K562 (cell line): Measurements from ENCODE around the gene HORMAD1. TPM values are rescaled to one million over a fixed set of nuclear protein-coding genes. Genes with fewer than 3 reads are reported as not detected.

Experiments
- ATAC-seq: fragments of 200-7000 bp; cut with Tn5 transposase; 3 replicates; pipeline ENCODE4 v1.9.1; 2020; ENCODE audit warnings: moderate library complexity
- BruUV-seq: library from RNA; stranded (reverse); fragments of 400-500 nt; replicated peaks from 2 replicates; lab custom pipeline; 2021; lab: Mats Ljungman, UMichigan
- CTCF ChIA-PET: fragments of 300-600 bp; formaldehyde crosslinking; extraction: SDS; loops from one replicate; lab custom pipeline; 2021; ENCODE audit warnings: low intra/inter-chr PET ratio; lab: Yijun Ruan, JAX
- POLR2A ChIA-PET: fragments of 300-600, 350-650 bp; sonication (Branson Sonifier 250); formaldehyde crosslinking; extraction: SDS; loops from one replicate; lab custom pipeline; 2021; ENCODE audit warnings: antibody characterized with exemption, inconsistent platforms; lab: Yijun Ruan, JAX
- DNase-seq, 4 experiments: peaks; one replicate each; pipeline versions ENCODE4 v3.0.0 to v3.0.0-alpha.2; 2011 to 2018; ENCODE audit warnings: low spot score in 3 of 4, mixed read lengths in 3 of 4; ENCODE audit errors: extremely low read depth in 1 of 4
- FAIRE-seq: peaks from 2 replicates; lab custom pipeline; 2011; peaks lifted over from hg19 to GRCh38; lab: Jason Lieb, UNC
- H2AFZ ChIP-seq: 2 replicates; pipeline ENCODE4 v1.6.0; 2011; ENCODE audit warnings: low read depth, low read length, control low read depth, inconsistent platforms
- H3K27ac ChIP-seq: fragments of 200-600 bp; 3 replicates; pipeline ENCODE4 v1.8.0; 2011; ENCODE audit warnings: low read depth, mild to moderate bottlenecking, control low read depth, inconsistent platforms, low read length, moderate library complexity, mixed read lengths; ENCODE audit errors: extremely low read depth
- H3K27me3 ChIP-seq, 2 experiments: fragments of 300-600 bp in 1 of 2; 2 replicates in 1 of 2; 3 replicates in 1 of 2; pipeline versions ENCODE4 v1.6.0 to v1.8.0; 2011; ENCODE audit warnings: inconsistent platforms in 2 of 2, low read length in 2 of 2, mild to moderate bottlenecking in 1 of 2, mixed read lengths in 1 of 2, moderate library complexity in 1 of 2; ENCODE audit not compliant: control insufficient read depth in 2 of 2, insufficient read depth in 2 of 2
- H3K36me3 ChIP-seq: fragments of 300-600 bp; 3 replicates; pipeline ENCODE4 v1.8.0; 2011; ENCODE audit warnings: mild to moderate bottlenecking, low read length, inconsistent platforms; ENCODE audit not compliant: control insufficient read depth, insufficient read depth
- H3K4me1 ChIP-seq, 2 experiments: fragments of 200-600 bp in 1 of 2; replicated peaks in 1 of 2; 2 replicates in 1 of 2; 3 replicates in 1 of 2; pipeline versions ENCODE4 v1.5.1 to v1.8.0; 2011; ENCODE audit warnings: inconsistent platforms in 2 of 2, low read length in 2 of 2, mild to moderate bottlenecking in 1 of 2, mixed read lengths in 1 of 2, moderate library complexity in 1 of 2; ENCODE audit not compliant: control insufficient read depth in 2 of 2, insufficient read depth in 2 of 2
- H3K4me2 ChIP-seq: 2 replicates; pipeline ENCODE4 v1.6.1; 2011; ENCODE audit warnings: low read length, control low read depth, inconsistent platforms, mixed read lengths; ENCODE audit not compliant: insufficient read depth
- H3K4me3 ChIP-seq: fragments of 200-600 bp; sonication (generic), shearing (Covaris generic); 2 replicates; pipeline ENCODE4 v1.5.1; 2016; ENCODE audit warnings: control low read depth, inconsistent platforms
- H3K79me2 ChIP-seq: fragments of 200-600 bp; 3 replicates; pipeline ENCODE4 v1.8.0; 2011; ENCODE audit warnings: low read length, inconsistent platforms; ENCODE audit not compliant: control insufficient read depth, insufficient read depth
- H3K9ac ChIP-seq, 2 experiments: 2 replicates each; pipeline versions ENCODE4 v1.6.0 to v1.6.1; 2011; ENCODE audit warnings: low read depth in 2 of 2, low read length in 2 of 2, control low read depth in 1 of 2, inconsistent platforms in 1 of 2, mild to moderate bottlenecking in 1 of 2, mixed read lengths in 1 of 2; ENCODE audit not compliant: insufficient read depth in 1 of 2
- H3K9me1 ChIP-seq: one replicate; pipeline ENCODE4 v1.6.0; 2011; ENCODE audit warnings: inconsistent platforms, mild to moderate bottlenecking, low read length, moderate library complexity; ENCODE audit not compliant: control insufficient read depth, insufficient read depth
- H3K9me3 ChIP-seq: replicated peaks from 2 replicates; pipeline ENCODE4 v1.5.1; 2011; ENCODE audit warnings: low read depth, low read length, inconsistent platforms; ENCODE audit not compliant: control insufficient read depth, insufficient read depth
- H4K20me1 ChIP-seq: replicated peaks from 2 replicates; pipeline ENCODE4 v1.6.1; 2011; ENCODE audit warnings: low read length, inconsistent platforms, mixed read lengths; ENCODE audit not compliant: control insufficient read depth, insufficient read depth
- DIDO1 ChIP-seq: fragments of 450-650 bp; IDR thresholded peaks from 2 replicates; pipeline ENCODE4 v1.6.1; 2016; ENCODE audit warnings: low read depth, missing biosample characterization, missing genetic modification characterization
- HINFP ChIP-seq: fragments of 450-650 bp; conservative IDR thresholded peaks from 2 replicates; pipeline ENCODE4 v1.6.1; 2016; ENCODE audit warnings: missing genetic modification characterization, low read depth, mild to moderate bottlenecking, control low read depth, missing compliant biosample characterization
- LEF1 ChIP-seq: fragments of 450-650 bp; IDR thresholded peaks from 2 replicates; pipeline ENCODE4 v1.6.1; 2016; ENCODE audit warnings: mild to moderate bottlenecking
- MITF ChIP-seq: IDR thresholded peaks from 2 replicates; pipeline ENCODE4 v1.6.1; 2014; ENCODE audit warnings: antibody characterized with exemption
- MNT ChIP-seq, 2 experiments: fragments of 450-650 bp; conservative IDR thresholded peaks; 2 replicates each; pipeline ENCODE4 v1.6.1; 2017; ENCODE audit warnings: mild to moderate bottlenecking in 2 of 2, moderate library complexity in 2 of 2
- PTRF ChIP-seq: fragments of 450-650 bp; IDR thresholded peaks from 2 replicates; pipeline ENCODE4 v1.6.1; 2016; ENCODE audit warnings: mild to moderate bottlenecking, missing genetic modification characterization, missing compliant biosample characterization
- TARDBP ChIP-seq: fragments of 450-650 bp; IDR thresholded peaks from 2 replicates; pipeline ENCODE4 v1.6.1; 2016
- WHSC1 ChIP-seq: IDR thresholded peaks from one replicate; pipeline ENCODE4 v1.6.1; 2012; ENCODE audit warnings: low read length, control low read depth, inconsistent platforms
- ZNF134 ChIP-seq: fragments of 250-450 bp; sonication (Bioruptor Pico); conservative IDR thresholded peaks from 2 replicates; pipeline ENCODE4 v1.4.0; 2020
- WGBS: fragments of 100-300 bp; shearing (Covaris generic); methylation state at CpG from one replicate; pipeline ENCODE4 v1.1.6; 2016; ENCODE audit warnings: low coverage, mixed read lengths; ENCODE audit not compliant: insufficient coverage; ENCODE audit errors: missing lambda C conversion rate; 5-methylcytosine and 5-hydroxymethylcytosine counted together
- in situ Hi-C: fragments of 300-500 bp; cut with MboI; formaldehyde crosslinking; loops from 4 replicates; pipeline ENCODE4 v1.15.0; 2018; ENCODE audit warnings: inconsistent platforms, mixed read lengths
- intact Hi-C: fragments of 100-400 bp; cut with micrococcal nuclease; formaldehyde crosslinking; loops from 2 replicates; pipeline ENCODE4 v1.14.2; 2022
- polyA plus RNA-seq, 8 experiments: library from polyadenylated mRNA; depleted of rRNA in 4 of 8; stranded (reverse) in 5 of 8; unstranded in 3 of 8; fragments of >200 nt; fragmentation: Nextera tagmentation in 2 of 8; fragmentation: Illumina TruSeq in 1 of 8; extraction: Ambion mirVana in 2 of 8; extraction: Trizol in 1 of 8; gene quantifications; 2 replicates each; pipeline versions ENCODE4 v1.2.1 to v1.2.3, GENCODE V29; 2011 to 2014; ENCODE audit warnings: inconsistent platforms in 1 of 8, missing spikeins in 1 of 8
- total RNA-seq, 7 experiments: library from RNA; depleted of rRNA in 6 of 7; stranded (reverse); fragments of >200 nt in 6 of 7; fragmentation: Illumina TruSeq in 2 of 7; extraction: Trizol in 2 of 7; gene quantifications; 2 replicates each; pipeline versions ENCODE4 v1.2.1 to v1.2.3, GENCODE V29; 2011 to 2021; ENCODE audit warnings: low replicate concordance in 1 of 7
- TF ChIP-seq, protein P1 (sequence below): sonication (generic); formaldehyde crosslinking; IDR thresholded peaks from 2 replicates; pipeline ENCODE4 v1.8.1; 2023; ENCODE audit warnings: mild to moderate bottlenecking, missing genetic modification reagents, moderate library complexity

The HORMAD1 gene
- total and polyA plus RNA-seq, 9 of the 15 experiments (the other 6 are each of a cell fraction or from before 2014, with no cell fraction given): not detected

GRCh38 chr1:150650193-150650592 lies 70.5 kb downstream of the HORMAD1 start (continued):
- TF ChIP-seq DIDO1 (tag) (no peak), LEF1 (no peak), MNT (conservative IDR thresholded peaks at IDR 0.05) (no peak), ZNF134 (CRISPR knock-in tag) (no peak), WHSC1 (no peak), TARDBP (no peak)

GRCh38 chr1:150649441-150650075 lies 71.1 kb downstream of the HORMAD1 start:
- no peak overlapping the region for H3K9ac ChIP-seq
- intact Hi-C loops (no loop called here), in situ Hi-C loops (no loop called here)
- no peaks in the 10 kb centered on the region for H3K9me3 ChIP-seq
- H3K4me1 ChIP-seq: no peaks in the 10 kb centered on the region
- no peaks in the 10 kb centered on the region for H3K27me3 ChIP-seq
- POLR2A ChIA-PET: interaction anchor here (0.9 to 1.0 kb wide), 2 partner anchors 13 to 25 kb away, joined by 3 read pairs; no protein-coding TSS in a partner anchor
- 83% methylated on average over 5 of the region's 5 CpGs for WGBS
- H2AFZ ChIP-seq: no peak overlapping the region
- H3K9me1 ChIP-seq: no peaks in the 10 kb centered on the region
- peaks cover 39% of the 10 kb centered on the region; the same call in 2 of the 3 replicates for H3K36me3 ChIP-seq
- DNase-seq (no peak), FAIRE-seq (no peak), ATAC-seq (no peak)
- TF ChIP-seq HINFP (tag) (no peak), MITF (no peak), PTRF (no peak)
- TF ChIP-seq, protein P1, sequence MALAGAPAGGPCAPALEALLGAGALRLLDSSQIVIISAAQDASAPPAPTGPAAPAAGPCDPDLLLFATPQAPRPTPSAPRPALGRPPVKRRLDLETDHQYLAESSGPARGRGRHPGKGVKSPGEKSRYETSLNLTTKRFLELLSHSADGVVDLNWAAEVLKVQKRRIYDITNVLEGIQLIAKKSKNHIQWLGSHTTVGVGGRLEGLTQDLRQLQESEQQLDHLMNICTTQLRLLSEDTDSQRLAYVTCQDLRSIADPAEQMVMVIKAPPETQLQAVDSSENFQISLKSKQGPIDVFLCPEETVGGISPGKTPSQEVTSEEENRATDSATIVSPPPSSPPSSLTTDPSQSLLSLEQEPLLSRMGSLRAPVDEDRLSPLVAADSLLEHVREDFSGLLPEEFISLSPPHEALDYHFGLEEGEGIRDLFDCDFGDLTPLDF (CRISPR knock-in tag): no peak
- no peak overlapping the region for H3K27ac ChIP-seq
- H4K20me1 ChIP-seq: no peaks in the 10 kb centered on the region
- no TSS peak for BruUV-seq
- CTCF ChIA-PET: no interaction called here
- no peak overlapping the region for H3K4me3 ChIP-seq
- no peak overlapping the region for H3K4me2 ChIP-seq
- H3K79me2 ChIP-seq: no peaks in the 10 kb centered on the region
